Stomach (tissue), 9 donors: ENCODE measurements around the gene TMEM170A. TPM values are rescaled to one million over a fixed set of nuclear protein-coding genes. Genes with fewer than 3 reads are reported as not detected.

Experiments
- DNase-seq, 2 donors: peaks; one replicate each; pipeline versions ENCODE4 v3.0.0 to v3.0.0-alpha.2; 2013 to 2019
- H3K27ac ChIP-seq, 5 donors: fragments of 200-600 bp in 4 of 5; sonication (generic) in 4 of 5; one replicate each; pipeline ENCODE4 v1.5.1; 2013 to 2019; ENCODE audit warnings: mild to moderate bottlenecking in 1 of 5, moderate library complexity in 1 of 5
- H3K27me3 ChIP-seq, 3 donors: fragments of 200-600 bp; sonication (generic); one replicate each; pipeline ENCODE4 v1.5.1; 2017 to 2019; ENCODE audit warnings: mixed run types in 1 of 3
- H3K36me3 ChIP-seq, 4 donors: fragments of 200-600 bp; sonication (generic); 1 replicate in 3 of 4; 2 replicates in 1 of 4; pipeline ENCODE4 v1.5.1; 2016 to 2019
- H3K4me1 ChIP-seq, 4 donors: fragments of 200-600 bp; sonication (generic); one replicate each; pipeline ENCODE4 v1.5.1; 2016 to 2019
- H3K4me3 ChIP-seq, 4 donors: fragments of 200-600 bp; sonication (generic) in 3 of 4; one replicate each; pipeline ENCODE4 v1.5.1; 2016 to 2019; ENCODE audit warnings: mild to moderate bottlenecking in 1 of 4
- H3K9me3 ChIP-seq, 4 donors: fragments of 200-600 bp; sonication (generic); one replicate each; pipeline ENCODE4 v1.5.1; 2016 to 2019
- EP300 ChIP-seq: sonication (generic); formaldehyde crosslinking; IDR thresholded peaks from one replicate; pipeline ENCODE4 v1.6.1; 2017; ENCODE audit warnings: antibody characterized with exemption
- POLR2A ChIP-seq, 4 donors: fragments of 450-650 bp; IDR thresholded peaks; one replicate each; pipeline ENCODE4 v1.6.1; 2016; ENCODE audit warnings: antibody characterized with exemption in 4 of 4, control low read depth in 2 of 4, mild to moderate bottlenecking in 1 of 4, moderate library complexity in 1 of 4
- POLR2AphosphoS5 ChIP-seq, 3 donors: sonication (generic); formaldehyde crosslinking; IDR thresholded peaks; one replicate each; pipeline ENCODE4 v1.6.1; 2016; ENCODE audit warnings: antibody characterized with exemption in 3 of 3
- WGBS, 5 donors: extraction: QIAGEN DNeasy Blood & Tissue Kit in 3 of 5; methylation state at CpG; one replicate each; pipeline versions ENCODE4 v1.1.5 to v1.1.7; 2013 to 2018; 5-methylcytosine and 5-hydroxymethylcytosine counted together
- intact Hi-C: fragments of 100-400 bp; cut with DNase I; formaldehyde crosslinking; loops from one replicate; pipeline ENCODE4 v1.15.1; 2023; ENCODE audit warnings: low total_unique reads
- polyA plus RNA-seq, 3 donors: library from polyadenylated mRNA; stranded (reverse); fragments of 200-250 nt; gene quantifications; one replicate each; pipeline ENCODE4 v1.2.3, GENCODE V29; 2013
- total RNA-seq, 5 donors: library from RNA; depleted of rRNA; stranded (reverse); fragments of >200 nt; gene quantifications; one replicate each; pipeline versions ENCODE4 v1.1.0 to v1.2.3, GENCODE V29; 2014 to 2016
- TF ChIP-seq, protein P1 (sequence below), 7 experiments: fragments of 450-650 bp in 4 of 7; fragments of 200-600 bp in 3 of 7; sonication (generic) in 3 of 7; IDR thresholded peaks; one replicate each; pipeline ENCODE4 v1.5.1; 2016 to 2019; ENCODE audit warnings: antibody characterized with exemption in 7 of 7, control low read depth in 2 of 7, mild to moderate bottlenecking in 1 of 7
- donor health status: healthy with polysubstance abuse.
- donor health status: Bipolar disorder and iron deficiency.
- donor health status: healthy.

Gene TMEM170A
- total and polyA plus RNA-seq, 8 donors = 3.6 to 134 (median 9.6) TPM

DNA sequence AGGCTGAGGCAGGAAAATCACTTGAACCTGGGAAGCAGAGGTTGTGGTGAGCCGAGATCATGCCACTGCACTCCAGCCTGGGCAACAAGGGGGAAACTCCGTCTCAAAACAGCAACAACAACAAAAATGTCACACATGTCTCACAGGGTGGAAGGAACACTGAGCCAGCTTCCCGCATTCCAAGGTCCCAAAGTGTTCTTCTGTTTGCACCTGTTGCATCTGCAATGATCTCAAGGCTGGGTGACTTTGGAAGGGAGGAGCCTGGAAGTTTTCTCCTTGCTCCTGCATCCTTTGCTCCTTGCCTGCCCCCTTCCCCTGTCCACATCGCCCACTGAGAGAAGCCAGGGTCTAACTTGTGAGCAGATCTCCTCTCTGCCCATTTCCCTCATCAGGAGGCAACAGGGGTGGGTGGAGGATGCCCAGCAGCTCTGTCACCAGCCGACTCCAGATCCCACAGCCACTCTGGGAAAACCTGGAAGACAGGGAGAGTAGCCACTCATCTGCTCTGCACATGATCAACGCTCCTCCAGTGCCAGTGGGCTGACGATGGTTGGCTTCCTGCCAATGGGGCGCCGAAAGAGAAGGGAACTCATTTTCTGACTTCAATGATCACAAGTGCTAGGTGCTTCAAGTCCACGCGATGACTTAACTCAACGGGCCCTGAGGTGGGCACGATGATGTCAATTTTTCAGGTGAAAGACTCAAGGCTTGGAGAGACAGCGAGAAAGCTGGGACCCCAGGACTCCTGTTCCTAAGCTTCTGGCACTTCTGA, 18.1 kb upstream of the TMEM170A start:
- WGBS, 5 donors = 76 to 85% (median 81%) methylated on average over 12 to 14 of the region's 14 CpGs
- no peak overlapping the region for H3K27ac ChIP-seq
- H3K9me3 ChIP-seq = no peaks in the 10 kb centered on the region
- H3K4me3 ChIP-seq = no peak overlapping the region
- intact Hi-C loops = no loop called here
- H3K4me1 ChIP-seq = no peaks in the 10 kb centered on the region
- H3K27me3 ChIP-seq = peaks cover 0 to 20% (median 0%) of the 10 kb centered on the region in 3 donors
- TF ChIP-seq EP300 = no peak
- no peak for TF ChIP-seq POLR2AphosphoS5 (IDR thresholded peaks at IDR 0.05)
- no peak for TF ChIP-seq POLR2A (IDR thresholded peaks at IDR 0.05)
- TF ChIP-seq, protein P1, sequence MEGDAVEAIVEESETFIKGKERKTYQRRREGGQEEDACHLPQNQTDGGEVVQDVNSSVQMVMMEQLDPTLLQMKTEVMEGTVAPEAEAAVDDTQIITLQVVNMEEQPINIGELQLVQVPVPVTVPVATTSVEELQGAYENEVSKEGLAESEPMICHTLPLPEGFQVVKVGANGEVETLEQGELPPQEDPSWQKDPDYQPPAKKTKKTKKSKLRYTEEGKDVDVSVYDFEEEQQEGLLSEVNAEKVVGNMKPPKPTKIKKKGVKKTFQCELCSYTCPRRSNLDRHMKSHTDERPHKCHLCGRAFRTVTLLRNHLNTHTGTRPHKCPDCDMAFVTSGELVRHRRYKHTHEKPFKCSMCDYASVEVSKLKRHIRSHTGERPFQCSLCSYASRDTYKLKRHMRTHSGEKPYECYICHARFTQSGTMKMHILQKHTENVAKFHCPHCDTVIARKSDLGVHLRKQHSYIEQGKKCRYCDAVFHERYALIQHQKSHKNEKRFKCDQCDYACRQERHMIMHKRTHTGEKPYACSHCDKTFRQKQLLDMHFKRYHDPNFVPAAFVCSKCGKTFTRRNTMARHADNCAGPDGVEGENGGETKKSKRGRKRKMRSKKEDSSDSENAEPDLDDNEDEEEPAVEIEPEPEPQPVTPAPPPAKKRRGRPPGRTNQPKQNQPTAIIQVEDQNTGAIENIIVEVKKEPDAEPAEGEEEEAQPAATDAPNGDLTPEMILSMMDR (IDR thresholded peaks at IDR 0.05) = no peak
- DNase-seq = no peak
- no peaks in the 10 kb centered on the region for H3K36me3 ChIP-seq

DNA sequence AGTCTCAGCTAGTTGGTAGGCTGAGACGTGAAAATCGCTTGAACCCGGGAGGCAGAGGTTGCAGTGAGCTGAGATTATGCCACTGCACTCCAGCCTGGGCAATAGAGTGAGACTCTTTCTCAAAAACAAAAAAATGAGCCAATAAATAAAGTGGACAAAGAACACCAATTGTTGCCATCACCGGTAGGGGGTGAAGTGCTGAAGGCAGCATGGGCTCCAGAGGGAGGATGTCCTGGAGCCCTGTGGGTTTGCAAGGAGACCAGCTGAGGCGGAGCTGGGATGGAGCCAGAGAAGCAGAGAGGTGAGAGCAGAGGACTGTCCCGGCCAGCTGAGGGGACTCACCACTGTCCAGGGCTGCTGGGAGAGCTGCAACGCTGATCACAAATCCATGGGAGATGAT, 17.0 kb upstream of the TMEM170A start:
- Histone ChIP-seq H3K9me3 (no peaks in the 10 kb centered on the region), H3K36me3 (no peaks in the 10 kb centered on the region), H3K4me1 (no peaks in the 10 kb centered on the region), H3K27me3 (peaks cover 0 to 13% (median 0%) of the 10 kb centered on the region in 3 donors), H3K4me3 (no peak overlapping the region), H3K27ac (no peak overlapping the region)
- TF ChIP-seq POLR2AphosphoS5 (IDR thresholded peaks at IDR 0.05) (no peak), EP300 (no peak), POLR2A (IDR thresholded peaks at IDR 0.05) (no peak)
- TF ChIP-seq, protein P1 (IDR thresholded peaks at IDR 0.05) = no peak
- DNase-seq = no peak
- intact Hi-C loops = no loop called here
- 82 to 88% (median 85%) methylated on average over 6 to 7 of the region's 7 CpGs for WGBS, 5 donors

DNA sequence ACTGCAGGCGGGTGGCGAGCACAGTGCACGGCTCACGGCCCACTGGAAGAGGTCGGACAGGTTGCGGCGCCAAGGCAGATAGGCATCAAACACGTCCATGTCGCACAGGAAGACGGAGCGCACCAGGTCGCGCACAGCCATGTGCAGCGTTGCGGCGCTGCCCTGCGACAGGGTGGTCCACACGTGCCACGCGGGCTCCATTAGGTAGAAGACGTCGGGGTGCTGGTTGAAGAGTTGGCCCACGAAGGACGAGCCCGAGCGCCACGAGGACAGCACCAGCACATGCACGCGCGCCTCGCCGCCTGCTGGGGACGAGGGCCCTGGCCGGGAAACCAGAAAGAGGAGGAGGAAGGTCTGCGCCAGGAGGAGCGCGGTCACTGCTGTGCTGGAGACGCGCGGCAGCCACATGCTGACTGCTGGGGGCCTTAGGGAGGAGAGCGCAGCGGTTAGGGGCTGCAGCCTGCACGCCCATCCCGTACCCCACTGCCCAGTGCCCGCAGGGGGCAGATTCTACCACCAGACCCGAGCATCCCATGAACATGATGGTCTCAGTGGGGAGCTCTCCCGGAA, 15.0 kb upstream of the TMEM170A start:
- TF ChIP-seq, protein P1 (IDR thresholded peaks at IDR 0.05) = no peak
- 94 to 97% (median 95%) methylated on average over 47 of the region's 47 CpGs for WGBS, 5 donors
- no peak for DNase-seq
- Histone ChIP-seq H3K27ac (no peak overlapping the region), H3K9me3 (no peaks in the 10 kb centered on the region), H3K4me3 (no peak overlapping the region), H3K27me3 (peaks cover 0 to 4% (median 0%) of the 10 kb centered on the region in 3 donors), H3K36me3 (no peaks in the 10 kb centered on the region), H3K4me1 (no peaks in the 10 kb centered on the region)
- intact Hi-C loops = loop anchor here (5.0 to 10.0 kb wide), 2 partner anchors 135 to 288 kb away; no protein-coding TSS in a partner anchor

DNA sequence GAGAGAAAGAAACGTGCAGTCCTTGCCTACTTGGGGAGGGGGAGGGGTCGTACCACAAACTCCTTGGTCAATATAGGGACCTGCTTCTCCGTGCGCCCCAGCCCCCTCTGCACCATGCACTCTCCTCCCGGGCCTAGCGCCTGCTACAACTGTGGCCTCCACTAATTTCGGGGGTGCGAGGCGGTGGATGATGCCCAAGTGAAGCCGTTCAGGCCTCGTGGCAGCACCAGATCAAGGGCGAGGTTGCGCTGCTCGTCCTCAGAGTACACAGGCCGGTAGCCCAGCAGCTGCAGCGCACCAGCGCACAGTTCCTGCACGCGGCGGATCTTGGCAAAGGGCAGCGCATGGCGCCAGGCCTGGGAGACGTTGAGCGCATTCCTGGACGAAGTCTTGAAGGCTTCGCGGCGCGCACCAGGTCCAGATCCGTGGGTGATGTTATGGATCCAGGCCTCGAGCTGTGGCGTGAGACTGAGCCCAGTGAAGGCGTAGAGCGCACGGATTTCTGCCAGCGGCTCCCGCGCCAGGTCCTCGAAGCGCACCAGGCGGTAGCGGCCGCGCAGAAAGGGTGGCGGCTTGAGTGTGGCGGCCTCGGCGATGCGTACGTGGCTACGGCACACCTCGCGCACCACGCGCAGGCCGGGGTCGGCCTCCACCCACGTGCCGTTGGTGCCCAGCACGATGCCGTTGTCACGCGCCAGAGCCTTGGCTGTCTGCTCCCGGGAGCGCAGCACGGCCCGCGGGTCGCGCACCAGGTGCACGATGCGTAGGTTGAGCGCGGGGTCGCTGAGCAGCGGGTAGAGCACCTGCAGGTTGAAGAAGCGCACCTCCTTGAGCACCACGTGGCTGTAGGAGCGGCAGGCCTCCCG, 14.2 kb upstream of the TMEM170A start:
- H3K9me3 ChIP-seq = no peaks in the 10 kb centered on the region
- TF ChIP-seq, protein P1 (IDR thresholded peaks at IDR 0.05) = no peak
- no peak for TF ChIP-seq POLR2AphosphoS5 (IDR thresholded peaks at IDR 0.05)
- TF ChIP-seq EP300 = no peak
- TF ChIP-seq POLR2A (IDR thresholded peaks at IDR 0.05) = no peak
- intact Hi-C loops = loop anchor here (5.0 to 10.0 kb wide), 2 partner anchors 136 to 289 kb away; no protein-coding TSS in a partner anchor
- peaks cover 0 to 4% (median 0%) of the 10 kb centered on the region in 3 donors for H3K27me3 ChIP-seq
- no peaks in the 10 kb centered on the region for H3K36me3 ChIP-seq
- 94 to 96% (median 96%) methylated on average over 74 to 80 of the region's 80 CpGs for WGBS, 5 donors
- H3K4me1 ChIP-seq = no peaks in the 10 kb centered on the region
- H3K4me3 ChIP-seq = no peak overlapping the region
- DNase-seq = no peak
- no peak overlapping the region for H3K27ac ChIP-seq
